SU-DHL-6 (cell line): ENCODE data around the gene PKNOX2.

Experiments
- CTCF ChIP-seq: fragments of 200-600 bp; sonication (generic); IDR thresholded peaks from one replicate; pipeline ENCODE4 v1.5.1; 2017; ENCODE audit warnings: antibody characterized with exemption, mild to moderate bottlenecking, low read length, moderate library complexity; ENCODE audit not compliant: insufficient read depth, poor library complexity, severe bottlenecking
- EZH2phosphoT487 ChIP-seq: fragments of 200-600 bp; sonication (generic), shearing (Covaris generic); conservative IDR thresholded peaks from 2 replicates; pipeline ENCODE4 v1.6.1; 2018; ENCODE audit warnings: mild to moderate bottlenecking, antibody characterized with exemption, low read length, moderate library complexity, mixed read lengths

- TF ChIP-seq CTCF, result no peak
- no peak for TF ChIP-seq EZH2phosphoT487
Observed at GRCh38 chr11:125465255-125465654, 300.7 kb downstream of the PKNOX2 start.
